HG02870 (cell line): ENCODE data around the gene TNS1.
"Not testable (repeated sequence)": the region's sequence is repeated elsewhere in the genome, so short reads cannot be mapped to it uniquely, and the experiment has no call there.

Experiments
- ATAC-seq: cut with Tn5 transposase; IDR thresholded peaks from one replicate; pipeline ENCODE4 v1.9.1; 2021; ENCODE audit warnings: mild to moderate bottlenecking, moderate library complexity; ENCODE audit not compliant: unreplicated experiment

TNS1 gene

DNA sequence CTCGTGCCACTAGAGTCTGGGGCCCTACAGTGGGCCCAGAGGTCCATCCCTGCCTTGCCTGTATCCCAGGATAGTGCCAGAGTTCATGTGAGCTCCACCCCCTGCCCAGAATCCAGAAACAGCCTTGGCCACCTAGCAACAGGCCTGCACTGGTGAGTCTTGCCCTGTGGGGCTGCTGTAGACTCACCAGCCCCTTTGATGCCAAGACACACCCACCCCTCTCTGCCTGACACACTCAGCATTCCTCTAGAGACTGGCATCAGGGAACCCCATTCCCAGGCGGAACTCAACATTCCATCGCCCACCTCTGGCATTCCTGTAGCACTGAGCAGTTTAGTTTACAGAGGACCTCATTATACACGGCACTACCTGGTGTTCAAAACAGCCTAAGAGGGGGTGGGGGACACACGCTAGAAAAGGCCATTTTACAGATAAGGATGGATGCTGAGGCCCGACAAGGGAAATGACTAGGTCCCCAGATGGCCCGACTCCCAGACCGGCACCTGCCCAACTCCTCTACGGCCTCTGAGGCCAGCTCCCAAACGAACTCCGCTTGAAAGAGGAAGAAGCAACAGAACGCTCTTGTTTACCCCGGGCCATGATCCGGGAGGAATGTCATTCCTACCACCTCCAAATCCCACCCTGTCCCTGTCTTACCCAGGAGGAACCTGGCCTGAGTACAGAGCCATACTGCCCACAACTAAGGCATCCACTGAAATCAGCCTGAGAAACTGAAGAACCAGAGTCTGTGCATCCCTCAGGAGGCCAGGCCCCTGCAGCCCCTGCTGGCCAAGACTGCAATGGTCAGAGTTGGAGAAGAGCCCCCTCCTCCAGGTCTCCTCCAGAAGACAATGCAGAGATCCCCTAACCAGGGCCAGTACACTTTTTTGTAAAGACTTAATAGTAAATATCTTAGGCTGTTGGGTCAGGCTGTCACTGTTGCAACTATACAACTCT is 180.2 kb downstream of the TNS1 start:
- ATAC-seq = no peak

GRCh38 chr2:217821536-217822147 is 181.2 kb downstream of the TNS1 start:
- no peak for ATAC-seq

DNA sequence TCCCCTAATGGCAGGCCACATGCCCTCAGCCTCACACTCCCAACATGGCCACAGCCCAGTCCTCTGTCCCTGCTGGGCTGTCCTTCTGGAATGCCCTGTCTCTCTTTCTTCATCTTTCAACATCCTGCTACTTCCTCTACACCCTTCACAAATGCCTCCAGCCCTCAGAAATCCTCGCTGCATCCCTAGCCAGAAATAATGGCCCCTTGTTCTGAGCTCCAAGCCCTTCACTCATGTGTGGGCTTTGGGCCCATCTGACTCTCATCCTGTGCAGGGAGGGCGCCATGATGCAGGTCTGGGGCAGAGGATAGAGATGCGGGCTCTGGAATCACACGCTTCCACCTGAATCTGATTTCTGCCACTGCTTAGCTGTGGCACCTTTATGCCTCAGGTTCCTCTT is 181.9 kb downstream of the TNS1 start:
- no peak for ATAC-seq

DNA sequence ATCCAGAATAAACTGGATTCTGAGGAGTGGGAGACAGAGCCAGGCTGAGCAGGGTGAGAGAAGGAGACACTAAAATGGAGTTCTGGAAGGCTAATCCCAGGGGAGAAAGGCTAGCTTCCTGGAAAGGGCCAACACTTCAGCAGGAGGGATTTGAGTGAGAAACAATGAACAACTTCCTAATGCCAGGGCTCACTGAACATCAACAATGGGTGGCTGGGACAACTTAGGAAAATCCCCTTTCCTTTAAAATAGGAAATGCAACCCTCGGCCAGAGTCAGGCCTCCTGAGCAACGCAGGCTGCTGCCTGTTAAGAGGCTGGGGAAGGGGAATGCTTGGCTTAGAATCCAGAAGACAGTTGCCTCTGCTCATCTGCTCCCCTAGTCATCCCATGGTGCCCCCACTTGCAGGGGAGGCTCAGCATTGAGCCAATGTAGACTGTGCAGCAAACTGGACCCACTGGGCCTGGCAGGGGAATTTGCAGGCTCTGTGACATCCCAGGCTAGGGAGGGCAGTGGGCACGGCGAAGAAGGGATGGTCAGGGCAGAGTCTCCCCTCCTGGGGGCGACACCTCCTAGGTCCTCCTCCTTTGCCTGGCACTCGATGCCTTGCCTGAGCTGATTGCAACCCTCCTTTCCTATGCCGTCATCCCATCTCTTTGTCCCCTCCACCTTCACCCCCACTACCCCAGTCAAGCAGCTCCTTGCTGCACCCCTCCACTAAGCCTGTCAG is 182.5 kb downstream of the TNS1 start:
- ATAC-seq = no peak

DNA sequence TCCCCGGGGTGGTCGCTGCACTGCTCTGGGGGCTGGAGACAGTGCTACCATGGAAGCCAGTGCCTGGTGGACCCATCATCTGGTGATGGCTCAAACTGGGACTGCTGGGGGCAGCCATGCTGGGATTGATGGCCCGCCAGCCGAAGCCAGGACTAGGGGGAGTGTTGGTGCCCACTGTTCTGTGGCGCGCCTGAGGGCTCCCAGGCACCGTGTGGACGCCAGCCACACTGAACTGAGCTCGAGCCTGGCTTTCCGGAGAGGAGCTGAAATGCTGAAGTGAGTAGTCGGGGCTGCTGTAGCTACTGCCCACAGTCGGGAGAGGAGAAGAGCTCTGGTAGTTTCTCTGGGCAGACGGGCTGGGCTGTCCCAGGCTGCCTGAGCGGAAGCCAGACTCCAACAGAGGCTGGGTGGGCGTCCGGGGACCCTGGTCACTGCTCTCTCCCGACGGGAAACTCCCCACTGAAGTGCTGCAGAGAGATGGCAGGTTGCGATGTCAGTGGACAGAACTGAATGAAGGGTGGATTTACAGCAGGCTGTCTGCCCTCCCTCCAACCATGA is 184.4 kb downstream of the TNS1 start:
- ATAC-seq = no peak

GRCh38 chr2:217817466-217818292 is 185.1 kb downstream of the TNS1 start:
- no peak for ATAC-seq

DNA sequence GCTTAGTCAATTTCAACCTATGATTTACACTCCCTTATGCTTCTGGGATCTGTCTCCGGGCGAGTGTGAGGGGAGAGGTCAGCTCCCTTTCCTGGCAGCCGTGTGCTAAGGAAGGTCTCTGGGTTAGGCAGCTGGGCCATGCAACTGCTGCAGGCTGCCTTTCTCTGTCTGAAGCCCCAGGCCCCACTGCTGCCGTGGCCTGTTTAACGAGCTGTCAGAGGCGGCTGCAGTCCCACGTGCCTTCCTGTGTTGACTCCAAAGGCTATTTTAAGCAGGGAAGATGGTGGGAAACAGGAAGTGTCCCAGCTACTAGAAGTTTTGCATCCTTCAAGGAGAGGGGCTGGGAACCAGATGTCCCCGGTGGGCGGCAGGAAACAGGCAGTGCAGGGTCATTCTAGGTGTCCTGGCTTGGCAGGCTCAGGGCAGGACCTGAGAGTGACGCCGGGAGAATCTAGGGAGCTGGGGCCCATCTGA is 186.4 kb downstream of the TNS1 start:
- ATAC-seq = no peak

- no peak for ATAC-seq
Observed at GRCh38 chr2:217813828-217814227, 189.0 kb downstream of the TNS1 start.

- ATAC-seq = no peak
Observed at GRCh38 chr2:217812170-217812569, 190.6 kb downstream of the TNS1 start.

DNA sequence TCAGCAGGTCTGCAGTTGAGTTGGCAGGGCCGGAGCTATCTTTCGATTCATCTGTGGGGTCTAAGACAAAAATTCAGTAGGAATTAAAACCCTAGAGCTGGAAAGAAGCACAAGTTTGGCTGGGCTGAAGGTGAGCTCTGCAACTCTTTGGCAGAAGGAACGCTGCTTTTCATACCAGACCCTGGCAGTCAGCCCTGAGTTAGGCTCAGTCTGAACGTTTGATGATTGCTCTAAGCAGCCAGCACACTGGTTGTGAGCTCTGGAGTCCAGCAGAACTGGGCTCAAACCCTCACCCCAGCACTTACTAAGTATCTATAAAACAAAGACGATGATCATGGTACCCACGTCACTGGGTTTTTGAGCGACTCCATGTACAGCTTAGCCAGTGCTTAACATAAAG is 192.5 kb downstream of the TNS1 start:
- ATAC-seq = no peak

DNA sequence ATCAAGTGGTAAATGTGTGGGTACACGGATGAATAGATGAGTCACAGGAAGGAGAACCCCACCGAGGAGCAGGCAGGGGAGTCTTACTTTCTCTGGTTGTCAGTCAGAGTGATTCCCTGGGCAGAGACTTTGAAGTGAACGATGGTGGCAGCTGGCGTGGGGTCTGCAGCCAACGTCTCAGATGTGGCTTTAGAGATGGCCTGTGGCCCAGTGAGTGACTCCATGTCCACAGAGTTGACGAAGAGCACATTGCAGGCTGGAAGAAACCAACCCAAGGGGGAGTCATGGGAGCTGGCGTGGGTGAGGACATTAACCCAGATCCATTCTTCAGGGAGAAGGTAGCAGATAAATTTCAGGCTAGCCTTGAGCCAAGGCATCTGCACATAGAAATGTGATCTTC is 193.1 kb downstream of the TNS1 start:
- ATAC-seq = no peak

GRCh38 chr2:217808967-217809366 is 193.8 kb downstream of the TNS1 start:
- ATAC-seq = not testable (repeated sequence)

DNA sequence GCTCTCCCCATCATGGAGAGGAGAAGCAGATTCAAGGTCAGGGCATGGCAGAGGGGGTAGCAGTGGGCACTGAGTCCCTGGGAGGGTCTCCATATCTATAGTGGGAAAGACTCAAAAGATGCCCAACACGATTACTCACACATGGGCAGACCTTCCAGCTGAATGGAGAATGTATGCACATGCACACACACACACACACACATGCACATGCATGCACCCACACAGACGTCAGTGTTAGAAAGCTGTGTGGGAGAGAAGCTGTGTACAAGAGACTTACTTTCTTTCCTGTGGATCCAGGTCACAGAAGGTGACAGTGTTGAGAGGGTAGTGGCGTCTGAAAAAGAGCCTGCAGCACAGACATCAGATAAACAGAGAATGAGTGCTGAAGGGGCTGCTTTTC is 194.5 kb downstream of the TNS1 start:
- no peak for ATAC-seq

- ATAC-seq = no peak
Observed at GRCh38 chr2:217807753-217808152, 195.0 kb downstream of the TNS1 start.

GRCh38 chr2:217807025-217807424 is 195.8 kb downstream of the TNS1 start:
- no peak for ATAC-seq

DNA sequence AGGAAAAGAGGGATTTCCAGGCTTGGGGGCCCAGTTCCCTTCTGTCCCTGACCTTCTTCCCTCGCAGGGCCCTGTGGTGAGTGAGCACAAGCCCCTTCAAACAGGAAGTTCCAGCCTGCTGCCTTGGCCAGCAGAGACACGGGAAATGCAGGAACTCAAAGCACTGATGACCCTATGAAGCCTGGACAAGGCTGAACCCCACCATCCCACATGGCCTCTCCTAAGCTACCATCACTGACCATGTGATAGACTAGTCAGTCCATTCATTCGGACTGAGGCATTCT is 196.4 kb downstream of the TNS1 start:
- ATAC-seq = no peak

DNA sequence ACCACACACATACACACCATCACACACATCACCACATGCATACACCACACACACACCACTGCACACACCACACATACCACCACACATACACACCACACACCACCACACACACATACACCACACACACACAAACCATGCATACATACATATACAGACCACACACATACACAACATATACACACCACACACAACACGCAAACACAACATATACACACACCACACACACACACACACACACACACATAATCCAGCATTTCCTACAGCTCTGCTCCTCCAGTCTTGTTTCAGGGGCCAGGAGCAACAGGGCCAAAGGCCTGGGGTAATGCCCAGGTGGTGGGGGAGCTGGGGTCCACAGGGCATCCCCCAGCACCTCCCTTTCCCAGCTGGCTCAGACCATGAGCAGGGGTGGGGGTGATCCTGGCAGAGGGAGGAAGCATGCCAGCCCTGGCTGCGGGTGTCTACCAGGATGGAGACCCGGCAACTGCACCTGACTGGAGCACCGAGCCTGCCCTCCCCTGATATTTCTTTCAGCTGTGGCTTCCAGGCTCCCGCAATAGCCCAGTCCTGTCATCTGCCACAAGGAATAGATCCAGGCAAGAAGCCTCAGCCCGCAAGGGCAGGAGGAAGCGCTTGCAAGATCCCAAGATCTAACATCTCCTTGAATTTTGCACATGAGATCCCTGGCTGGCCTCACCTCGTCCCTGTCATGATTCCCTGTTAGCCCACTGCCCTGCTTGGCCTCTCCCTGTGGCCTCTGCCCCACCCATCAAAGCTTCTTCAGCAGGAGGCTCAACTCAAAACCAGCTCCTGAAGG is 196.9 kb downstream of the TNS1 start:
- ATAC-seq = no peak

DNA sequence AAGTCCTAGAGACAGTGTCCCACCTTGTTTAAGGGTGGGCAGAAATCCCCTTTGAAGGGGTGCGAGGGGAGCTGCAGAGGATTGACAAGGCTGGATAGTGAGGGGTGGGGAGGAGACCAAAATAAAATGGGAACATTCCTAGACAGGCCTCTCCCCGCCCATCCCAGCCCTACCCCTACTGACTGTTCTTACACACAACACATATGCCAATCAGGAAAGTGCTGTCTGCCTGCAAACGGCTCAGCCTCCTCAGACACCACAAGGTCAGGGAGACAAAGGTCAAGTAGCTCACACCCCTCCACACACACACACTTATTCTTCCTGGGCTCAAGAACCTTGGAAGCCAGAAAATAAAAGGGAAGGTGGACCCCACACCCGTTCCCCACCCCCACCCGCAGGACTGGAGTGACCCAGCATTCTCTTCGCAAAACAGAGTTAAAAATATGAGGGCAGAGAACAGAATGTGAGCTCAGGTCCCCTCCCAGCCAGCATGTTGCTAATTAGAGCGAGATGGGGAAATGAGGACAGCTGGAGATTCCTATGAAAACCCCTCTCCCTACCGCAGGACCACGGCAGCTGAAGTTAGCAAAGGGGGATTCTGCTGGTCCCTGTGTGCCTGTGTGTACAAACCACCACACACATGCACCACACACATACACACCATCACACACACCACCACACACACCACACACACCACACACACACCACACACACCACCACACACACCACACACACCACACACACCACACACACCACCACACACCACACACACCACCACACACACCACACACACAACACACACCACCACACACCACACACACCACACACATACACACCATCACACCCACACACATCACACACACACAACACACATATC is 197.8 kb downstream of the TNS1 start:
- ATAC-seq = no peak

DNA sequence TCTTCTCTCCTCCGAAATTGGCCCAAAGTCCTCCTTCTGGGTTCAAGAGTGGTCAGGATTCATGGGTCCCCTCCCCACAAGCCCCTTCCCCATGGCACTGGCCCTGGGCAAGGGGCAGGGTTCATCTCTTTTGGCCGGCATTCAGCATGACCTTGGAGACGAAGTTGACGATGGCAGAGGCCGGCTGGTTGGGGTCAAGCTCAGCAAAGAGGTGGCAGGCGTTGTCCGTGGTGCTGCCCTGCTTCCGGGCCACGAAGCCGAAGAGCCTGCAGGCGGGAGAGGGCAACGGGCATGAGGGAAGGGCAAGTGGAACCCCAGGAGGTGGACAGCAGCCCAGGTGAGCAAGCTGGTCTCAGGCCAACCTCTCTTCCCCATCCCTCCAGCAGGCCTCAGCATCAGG is 198.5 kb downstream of the TNS1 start:
- no peak for ATAC-seq
